Stimulated activated naive B cell treated with anti-CD40 and anti-IgM and Interleukin-4, amounts not matched to agents 10 μg/mL and 1 μg/mL and 100 μg/mL, for 72 hours (primary cell): ENCODE data around the gene ID3.
A peak's percentile ranks its signal among the peaks of the same experiment; 100 is the strongest.

Experiments
- ATAC-seq, 2 donors: fragments of 150-1000 bp; cut with Tn5 transposase; replicated peaks; 2 replicates each; pipeline ENCODE4 v1.10.0; 2021; ENCODE audit warnings: moderate library complexity in 1 of 2
- DNase-seq: peaks from one replicate; pipeline ENCODE4 v3.0.0; 2021
- H3K27ac Mint-ChIP-seq: one replicate; pipeline ENCODE4 v1.8.0; 2022; ENCODE audit warnings: mild to moderate bottlenecking, mixed read lengths
- H3K27me3 Mint-ChIP-seq, 2 donors: one replicate each; pipeline ENCODE4 v1.8.0; 2022; ENCODE audit warnings: mixed read lengths in 2 of 2
- H3K36me3 Mint-ChIP-seq, 2 donors: one replicate each; pipeline ENCODE4 v1.8.0; 2022; ENCODE audit warnings: mixed read lengths in 2 of 2, mild to moderate bottlenecking in 1 of 2
- H3K4me1 Mint-ChIP-seq, 2 donors: one replicate each; pipeline ENCODE4 v1.8.0; 2022; ENCODE audit warnings: mixed read lengths in 2 of 2, mild to moderate bottlenecking in 1 of 2
- H3K4me3 Mint-ChIP-seq, 2 donors: one replicate each; pipeline ENCODE4 v1.8.0; 2022; ENCODE audit warnings: mild to moderate bottlenecking in 2 of 2, mixed read lengths in 2 of 2, moderate library complexity in 1 of 2
- H3K9me3 Mint-ChIP-seq, 2 donors: one replicate each; pipeline ENCODE4 v1.8.0; 2022; ENCODE audit warnings: mixed read lengths in 2 of 2, mild to moderate bottlenecking in 1 of 2

The ID3 gene

DNA sequence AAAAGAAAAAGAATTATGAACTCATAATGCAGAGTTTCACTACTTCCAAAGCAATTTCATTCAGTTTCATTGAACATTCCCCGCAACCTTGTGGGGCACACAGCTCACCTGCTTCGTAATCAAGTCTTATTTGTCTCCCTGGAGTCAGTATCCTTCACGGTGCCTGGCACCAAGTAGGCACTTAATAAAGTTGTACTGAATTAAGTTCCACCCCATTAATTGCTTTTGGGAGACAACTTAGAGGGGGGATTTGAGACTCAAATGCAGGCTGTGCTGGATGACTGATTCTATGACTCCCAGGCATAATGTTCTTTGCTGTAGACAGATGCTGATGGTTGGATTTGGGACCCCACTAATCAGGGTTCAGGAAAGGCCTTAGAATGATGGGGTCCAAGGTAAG lies 6.5 kb upstream of the ID3 start:
- Mint-ChIP-seq H3K4me3 (no peak overlapping the region), H3K36me3 (peaks cover 0 to 4% of the 10 kb centered on the region in 2 donors), H3K4me1 (peaks cover 57 to 73% of the 10 kb centered on the region in 2 donors), H3K9me3 (peaks cover 0 to 4% of the 10 kb centered on the region in 2 donors), H3K27ac (peak overlapping the region; percentile 95), H3K27me3 (no peaks in the 10 kb centered on the region)
- DNase-seq (no peak), ATAC-seq (no peak)

DNA sequence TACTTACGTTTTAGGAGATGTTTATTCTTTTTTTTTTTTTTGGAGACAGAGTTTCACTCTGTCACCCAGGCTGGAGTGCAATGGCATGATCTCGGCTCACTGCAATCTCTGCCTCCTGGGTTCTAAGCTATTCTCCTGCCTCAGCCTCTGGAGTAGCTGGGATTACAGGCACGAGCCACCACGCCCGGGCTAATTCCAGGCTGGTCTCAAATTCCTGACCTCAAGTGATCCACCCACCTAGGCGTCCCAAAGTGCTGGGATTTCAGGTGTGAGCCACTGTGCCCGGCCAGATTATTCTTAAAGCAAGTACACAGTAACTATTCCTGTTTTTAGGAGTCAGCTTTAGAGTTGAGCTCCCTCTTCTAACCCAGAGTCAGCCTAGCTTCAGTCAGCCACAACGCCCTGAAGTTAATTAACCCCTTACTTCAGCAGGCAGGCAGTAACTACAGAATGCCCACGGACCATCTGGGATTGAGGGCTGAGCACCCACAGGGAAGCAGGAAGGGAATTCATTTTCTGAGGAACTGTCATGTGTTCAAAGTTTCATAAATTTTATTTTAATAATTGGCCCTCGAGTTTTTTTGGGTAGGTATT lies 5.3 kb upstream of the ID3 start:
- Mint-ChIP-seq H3K36me3 (peaks cover 0 to 4% of the 10 kb centered on the region in 2 donors), H3K27ac (no peak overlapping the region), H3K4me3 (no peak overlapping the region), H3K4me1 (peaks cover 60 to 75% of the 10 kb centered on the region in 2 donors), H3K9me3 (peaks cover 0 to 4% of the 10 kb centered on the region in 2 donors), H3K27me3 (no peaks in the 10 kb centered on the region)
- ATAC-seq (no peak), DNase-seq (no peak)

DNA sequence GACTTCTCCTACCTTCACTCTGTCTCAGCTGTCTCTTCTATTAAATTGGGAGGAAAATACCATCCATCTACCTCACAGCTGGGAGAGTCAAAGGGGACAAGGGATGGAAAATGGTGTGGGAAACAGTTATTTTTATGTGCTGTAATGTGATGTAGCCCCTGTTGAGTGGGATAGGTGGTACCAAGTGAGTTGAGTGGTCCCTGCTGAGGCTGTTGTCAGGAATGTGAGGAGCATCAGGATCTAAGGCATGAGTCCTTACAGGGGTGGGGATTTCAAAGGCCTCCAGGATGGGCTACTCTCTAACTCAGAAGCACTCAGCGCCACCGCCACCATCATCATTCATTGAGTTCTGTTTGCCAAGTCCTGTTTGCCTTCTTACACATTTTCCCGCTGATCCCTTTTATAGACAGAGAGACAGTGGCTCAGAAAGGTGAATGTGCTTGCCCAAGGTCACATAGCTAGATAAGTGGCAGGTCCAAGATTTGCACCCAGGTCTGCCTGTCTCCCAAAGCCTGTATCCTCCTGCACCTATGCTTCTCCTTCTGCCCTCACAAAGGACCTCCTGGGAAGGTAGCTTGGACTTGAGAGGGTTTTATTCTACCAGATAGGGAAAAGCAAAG lies 4.6 kb upstream of the ID3 start:
- peaks cover 54 to 67% of the 10 kb centered on the region in 2 donors for H3K4me1 Mint-ChIP-seq
- H3K9me3 Mint-ChIP-seq = peaks cover 0 to 4% of the 10 kb centered on the region in 2 donors
- no peaks in the 10 kb centered on the region for H3K27me3 Mint-ChIP-seq
- DNase-seq (no peak), ATAC-seq (no peak)
- H3K27ac Mint-ChIP-seq = peak overlapping the region; percentile 81
- H3K4me3 Mint-ChIP-seq = peak overlapping the region; percentile 46 to 52
- H3K36me3 Mint-ChIP-seq = peaks cover 0 to 9% of the 10 kb centered on the region in 2 donors

- peaks cover 0 to 4% of the 10 kb centered on the region in 2 donors for H3K9me3 Mint-ChIP-seq
- ATAC-seq (no peak), DNase-seq (no peak)
- peaks cover 49 to 63% of the 10 kb centered on the region in 2 donors for H3K4me1 Mint-ChIP-seq
- peaks cover 6 to 18% of the 10 kb centered on the region in 2 donors for H3K36me3 Mint-ChIP-seq
- peak overlapping the region; percentile 46 to 52 for H3K4me3 Mint-ChIP-seq
- H3K27me3 Mint-ChIP-seq = no peaks in the 10 kb centered on the region
- peak overlapping the region; percentile 81 for H3K27ac Mint-ChIP-seq
Measured at GRCh38 chr1:23563003-23563402, 3.7 kb upstream of the ID3 start.

GRCh38 chr1:23562137-23562876 lies 3.0 kb upstream of the ID3 start:
- ATAC-seq (peak; percentile 26 to 39), DNase-seq (peak; percentile 53)
- H3K9me3 Mint-ChIP-seq = peaks cover 0 to 4% of the 10 kb centered on the region in 2 donors
- peaks cover 50 to 64% of the 10 kb centered on the region in 2 donors for H3K4me1 Mint-ChIP-seq
- H3K36me3 Mint-ChIP-seq = peaks cover 11 to 24% of the 10 kb centered on the region in 2 donors
- H3K4me3 Mint-ChIP-seq = peak overlapping the region; percentile 79 to 84
- peak overlapping the region; percentile 97 for H3K27ac Mint-ChIP-seq
- no peaks in the 10 kb centered on the region for H3K27me3 Mint-ChIP-seq

DNA sequence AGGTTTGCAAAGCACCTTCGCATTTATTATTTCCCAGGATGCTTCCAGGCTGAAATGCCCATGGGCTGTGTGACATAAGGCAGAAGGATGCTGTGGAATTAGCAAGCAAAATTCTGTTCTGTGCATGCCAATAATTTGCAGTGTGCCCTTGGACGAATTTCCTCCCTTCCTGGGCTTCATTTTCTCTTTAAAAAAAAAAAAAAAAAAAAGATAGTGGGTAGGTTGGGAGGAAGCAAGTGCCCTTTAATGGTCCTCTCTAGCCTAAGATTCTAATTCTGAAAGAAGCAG lies 2.5 kb upstream of the ID3 start:
- ATAC-seq = no peak
- Mint-ChIP-seq H3K36me3 (peaks cover 13 to 25% of the 10 kb centered on the region in 2 donors), H3K9me3 (no peaks in the 10 kb centered on the region), H3K27ac (peak overlapping the region; percentile 97), H3K27me3 (no peaks in the 10 kb centered on the region), H3K4me3 (peak overlapping the region in 1 of 2 donors; percentile 8), H3K4me1 (peaks cover 52 to 64% of the 10 kb centered on the region in 2 donors)
- no peak for DNase-seq

DNA sequence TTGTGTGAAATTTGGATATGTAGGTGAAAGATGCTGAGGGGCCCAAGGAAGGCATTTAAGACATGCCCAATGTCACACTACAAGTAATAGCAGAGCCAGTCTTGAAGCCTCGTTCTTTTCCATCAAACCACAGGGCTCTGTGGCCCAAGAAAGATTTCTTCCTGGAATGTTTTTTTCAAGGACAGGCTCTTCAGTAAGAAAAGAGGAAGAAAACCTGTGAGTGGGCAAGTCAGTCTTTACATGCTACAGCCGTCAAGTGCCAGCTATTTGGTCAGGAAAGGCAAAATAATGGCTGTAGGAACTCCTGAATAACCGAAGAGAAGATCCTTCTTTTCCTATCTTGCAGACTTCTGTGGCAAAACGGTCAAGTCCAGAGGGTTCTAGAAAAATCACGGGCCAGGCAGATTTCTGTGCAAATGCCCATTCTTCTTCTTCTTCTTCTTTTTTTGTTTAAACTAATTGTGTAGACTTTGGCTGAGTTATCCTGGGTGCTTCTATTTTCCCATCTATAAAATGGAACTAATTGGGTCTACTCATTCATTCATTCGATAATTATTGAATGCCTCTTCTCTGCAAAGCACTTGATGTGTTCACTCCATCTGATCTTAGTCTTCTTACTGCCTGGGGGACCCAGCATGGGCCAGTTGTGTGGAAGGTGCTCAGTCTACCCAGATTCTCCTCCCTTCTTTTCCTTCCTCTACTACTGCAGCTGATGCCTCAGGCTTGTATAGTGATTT lies 1.9 kb upstream of the ID3 start:
- ATAC-seq (no peak), DNase-seq (no peak)
- H3K4me1 Mint-ChIP-seq = peaks cover 53 to 65% of the 10 kb centered on the region in 2 donors
- peaks cover 13 to 25% of the 10 kb centered on the region in 2 donors for H3K36me3 Mint-ChIP-seq
- peak overlapping the region; percentile 48 for H3K27ac Mint-ChIP-seq
- peak overlapping the region; percentile 8 to 14 for H3K4me3 Mint-ChIP-seq
- no peaks in the 10 kb centered on the region for H3K27me3 Mint-ChIP-seq
- H3K9me3 Mint-ChIP-seq = no peaks in the 10 kb centered on the region

GRCh38 chr1:23559985-23560741 lies 862 bp upstream of the ID3 start:
- no peaks in the 10 kb centered on the region for H3K27me3 Mint-ChIP-seq
- no peak for DNase-seq
- H3K4me3 Mint-ChIP-seq = peak overlapping the region; percentile 96 to 97

DNA sequence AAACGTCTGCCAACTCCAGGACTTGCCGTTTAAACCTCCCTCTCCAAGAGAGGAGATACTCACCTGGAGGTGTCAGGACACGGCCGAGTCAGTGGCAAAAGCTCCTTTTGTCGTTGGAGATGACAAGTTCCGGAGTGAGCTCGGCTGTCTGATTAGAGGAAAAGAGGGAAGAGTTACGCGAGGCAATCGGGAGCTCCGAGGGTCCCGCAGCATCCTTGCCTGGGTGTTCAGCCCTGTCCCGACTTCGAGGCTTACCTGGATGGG lies 497 bp downstream of the ID3 start:
- DNase-seq (no peak), ATAC-seq (no peak)
- peaks cover 14 to 25% of the 10 kb centered on the region in 2 donors for H3K36me3 Mint-ChIP-seq
- H3K27ac Mint-ChIP-seq = peak overlapping the region; percentile 97
- peak overlapping the region; percentile 96 to 97 for H3K4me3 Mint-ChIP-seq
- peaks cover 59 to 79% of the 10 kb centered on the region in 2 donors for H3K4me1 Mint-ChIP-seq
- no peaks in the 10 kb centered on the region for H3K27me3 Mint-ChIP-seq
- H3K9me3 Mint-ChIP-seq = no peaks in the 10 kb centered on the region

More at GRCh38 chr1:23559985-23560741, 862 bp upstream of the ID3 start:
- Mint-ChIP-seq H3K9me3 (no peaks in the 10 kb centered on the region), H3K4me1 (peaks cover 57 to 70% of the 10 kb centered on the region in 2 donors), H3K27ac (peak overlapping the region; percentile 97), H3K36me3 (peaks cover 13 to 25% of the 10 kb centered on the region in 2 donors)
- ATAC-seq = no peak

- peaks cover 57 to 79% of the 10 kb centered on the region in 2 donors for H3K4me1 Mint-ChIP-seq
- no peaks in the 10 kb centered on the region for H3K9me3 Mint-ChIP-seq
- DNase-seq = peak; percentile 18
- no peaks in the 10 kb centered on the region for H3K27me3 Mint-ChIP-seq
- peaks cover 14 to 25% of the 10 kb centered on the region in 2 donors for H3K36me3 Mint-ChIP-seq
- peak overlapping the region; percentile 96 to 97 for H3K4me3 Mint-ChIP-seq
- peak overlapping the region; percentile 97 for H3K27ac Mint-ChIP-seq
- ATAC-seq = no peak
Measured at GRCh38 chr1:23558140-23558871, 995 bp downstream of the ID3 start.

- Mint-ChIP-seq H3K4me3 (peak overlapping the region; percentile 96 to 97), H3K4me1 (peaks cover 52 to 75% of the 10 kb centered on the region in 2 donors), H3K27ac (peak overlapping the region; percentile 97), H3K27me3 (no peaks in the 10 kb centered on the region), H3K9me3 (no peaks in the 10 kb centered on the region), H3K36me3 (peaks cover 14 to 25% of the 10 kb centered on the region in 2 donors)
- ATAC-seq (peak; percentile 8 to 11), DNase-seq (no peak)
Measured at GRCh38 chr1:23557471-23558124, 1.7 kb downstream of the ID3 start.

GRCh38 chr1:23556635-23557470 lies 2.4 kb downstream of the ID3 start:
- H3K4me3 Mint-ChIP-seq = peak overlapping the region; percentile 96 to 97
- H3K27me3 Mint-ChIP-seq = no peaks in the 10 kb centered on the region
- peaks cover 14 to 25% of the 10 kb centered on the region in 2 donors for H3K36me3 Mint-ChIP-seq
- no peaks in the 10 kb centered on the region for H3K9me3 Mint-ChIP-seq
- no peak for DNase-seq
- H3K27ac Mint-ChIP-seq = peak overlapping the region; percentile 85
- no peak for ATAC-seq
- peaks cover 46 to 67% of the 10 kb centered on the region in 2 donors for H3K4me1 Mint-ChIP-seq
